GM12891 (cell line): ENCODE results near the gene ATP1A2.
"Not testable (repeated sequence)": the region's sequence is repeated elsewhere in the genome, so short reads cannot be mapped to it uniquely, and the experiment has no call there.

ENCODE experiments used
- DNase-seq: peaks from one replicate; pipeline ENCODE4 v3.0.0; 2011; ENCODE audit warnings: low spot score; ENCODE audit not compliant: insufficient read length
- FAIRE-seq: peaks from 2 replicates; lab custom pipeline; 2011; peaks lifted over from hg19 to GRCh38; lab: Jason Lieb, UNC
- PAX5 ChIP-seq: IDR thresholded peaks from 2 replicates; pipeline ENCODE4 v1.6.1; 2011; ENCODE audit warnings: low read length, moderate library complexity, mild to moderate bottlenecking; ENCODE audit not compliant: insufficient read depth, severe bottlenecking
- POLR2A ChIP-seq: IDR thresholded peaks from 2 replicates; pipeline ENCODE4 v1.6.1; 2011; ENCODE audit warnings: low read depth, low read length, control low read depth
- POLR2AphosphoS5 ChIP-seq: IDR thresholded peaks from 2 replicates; pipeline ENCODE4 v1.6.1; 2011; ENCODE audit warnings: low read depth, low read length, control low read depth
- POU2F2 ChIP-seq: IDR thresholded peaks from 2 replicates; pipeline ENCODE4 v1.6.1; 2011; ENCODE audit warnings: low read depth, mild to moderate bottlenecking, control low read depth, low read length, moderate library complexity
- SPI1 ChIP-seq: IDR thresholded peaks from 2 replicates; pipeline ENCODE4 v1.6.1; 2011; ENCODE audit warnings: low read depth, low read length, control low read depth
- TAF1 ChIP-seq: IDR thresholded peaks from 2 replicates; pipeline ENCODE4 v1.6.1; 2011; ENCODE audit warnings: low read depth, low read length, control low read depth

ATP1A2 gene

GRCh38 chr1:160122978-160123495, 7.5 kb downstream of the ATP1A2 start:
- no peak for DNase-seq
- TF ChIP-seq POLR2A (no peak), POLR2AphosphoS5 (no peak), PAX5 (no peak), SPI1 (no peak)
- FAIRE-seq, result no peak

GRCh38 chr1:160123726-160124125, 8.2 kb downstream of the ATP1A2 start:
- no peak for FAIRE-seq
- no peak for DNase-seq
- TF ChIP-seq POU2F2 (no peak), TAF1 (no peak), SPI1 (no peak), POLR2AphosphoS5 (no peak), PAX5 (no peak), POLR2A (no peak)

GRCh38 chr1:160124705-160125478, 9.3 kb downstream of the ATP1A2 start:
- no peak for TF ChIP-seq POU2F2
- no peak for TF ChIP-seq POLR2A
- no peak for TF ChIP-seq TAF1
- no peak for TF ChIP-seq PAX5
- no peak for TF ChIP-seq SPI1
- TF ChIP-seq POLR2AphosphoS5, result no peak
- DNase-seq (no peak), FAIRE-seq (no peak)

- TF ChIP-seq PAX5 (no peak), TAF1 (no peak), POLR2AphosphoS5 (no peak), POLR2A (no peak), POU2F2 (no peak), SPI1 (no peak)
- DNase-seq (no peak), FAIRE-seq (no peak)
Measured at GRCh38 chr1:160125746-160126145, 10.2 kb downstream of the ATP1A2 start.

GRCh38 chr1:160126342-160126741, 10.8 kb downstream of the ATP1A2 start:
- not testable (repeated sequence) for FAIRE-seq

GRCh38 chr1:160127381-160127780, 11.8 kb downstream of the ATP1A2 start:
- no peak for DNase-seq
- FAIRE-seq, result no peak
- no peak for TF ChIP-seq SPI1
- no peak for TF ChIP-seq TAF1
- TF ChIP-seq POLR2AphosphoS5, result no peak
- TF ChIP-seq POLR2A, result no peak
- TF ChIP-seq PAX5, result no peak
- no peak for TF ChIP-seq POU2F2

More at GRCh38 chr1:160126342-160126741, 10.8 kb downstream of the ATP1A2 start:
- DNase-seq, result not testable (repeated sequence)

- no peak for TF ChIP-seq PAX5
- TF ChIP-seq POU2F2, result no peak
- TF ChIP-seq POLR2AphosphoS5, result no peak
- no peak for TF ChIP-seq POLR2A
- no peak for TF ChIP-seq SPI1
- FAIRE-seq (no peak), DNase-seq (no peak)
Measured at GRCh38 chr1:160127865-160128523, 12.4 kb downstream of the ATP1A2 start.

- TF ChIP-seq POU2F2 (no peak), SPI1 (no peak), POLR2A (no peak), TAF1 (no peak), PAX5 (no peak), POLR2AphosphoS5 (no peak)
- no peak for DNase-seq
- FAIRE-seq, result no peak
Measured at GRCh38 chr1:160128636-160129035, 13.1 kb downstream of the ATP1A2 start.

GRCh38 chr1:160129046-160129445, 13.5 kb downstream of the ATP1A2 start:
- FAIRE-seq (no peak), DNase-seq (no peak)
- no peak for TF ChIP-seq POLR2A
- no peak for TF ChIP-seq SPI1
- TF ChIP-seq PAX5, result no peak
- TF ChIP-seq POLR2AphosphoS5, result no peak
- no peak for TF ChIP-seq POU2F2
- no peak for TF ChIP-seq TAF1
